H7 (cell line): ENCODE results near the gene NAMPT. TPM values are rescaled to one million over a fixed set of nuclear protein-coding genes. Genes with fewer than 3 reads are reported as not detected.
"Not testable (repeated sequence)": the region's sequence is repeated elsewhere in the genome, so short reads cannot be mapped to it uniquely, and the experiment has no call there.

Experiments used
- DNase-seq: peaks from one replicate; pipeline ENCODE4 v3.0.0; 2012
- H3K27me3 ChIP-seq: 2 replicates; pipeline ENCODE4 v1.6.0; 2011; ENCODE audit warnings: mild to moderate bottlenecking, low read length; ENCODE audit not compliant: control insufficient read depth, insufficient read depth
- H3K36me3 ChIP-seq: replicated peaks from 2 replicates; pipeline ENCODE4 v1.5.1; 2011; ENCODE audit warnings: low read length; ENCODE audit not compliant: control insufficient read depth, insufficient read depth
- H3K4me3 ChIP-seq: 2 replicates; pipeline ENCODE4 v1.5.1; 2011; ENCODE audit warnings: low read depth, mild to moderate bottlenecking, control low read depth, low read length, moderate library complexity; ENCODE audit not compliant: insufficient read depth
- total RNA-seq: library from RNA; depleted of rRNA; stranded (reverse); fragments of >200 nt; shearing (Covaris generic); gene quantifications from 2 replicates; pipeline ENCODE4 v1.2.3, GENCODE V29; 2014; rRNA removed

NAMPT gene
- total RNA-seq: 59.5 and 95.0 TPM in 2 replicates

- Histone ChIP-seq H3K27me3 (no peaks in the 10 kb centered on the region), H3K4me3 (peak within 1 kb of the TSS; percentile 85), H3K36me3 (no peaks in the 10 kb centered on the region)
- DNase-seq: no peak
Observed at GRCh38 chr7:106284714-106285050, at the start of gene NAMPT. TSS of gene NAMPT (minus strand) at chr7:106284983. CDS start at chr7:106284884, 99 bp downstream.

- H3K27me3 ChIP-seq: no peaks in the 10 kb centered on the region
- no peaks in the 10 kb centered on the region for H3K36me3 ChIP-seq
- no peak overlapping the region for H3K4me3 ChIP-seq
- no peak for DNase-seq
Observed at GRCh38 chr7:106332201-106332600, 47.4 kb upstream of the NAMPT start.

- Histone ChIP-seq H3K27me3 (no peaks in the 10 kb centered on the region), H3K36me3 (no peaks in the 10 kb centered on the region), H3K4me3 (no peak overlapping the region)
- DNase-seq: no peak
Observed at GRCh38 chr7:106331441-106332175, 46.8 kb upstream of the NAMPT start.

- Histone ChIP-seq H3K27me3 (no peaks in the 10 kb centered on the region), H3K4me3 (no peak overlapping the region), H3K36me3 (no peaks in the 10 kb centered on the region)
- DNase-seq: no peak
Observed at GRCh38 chr7:106329971-106330733, 45.4 kb upstream of the NAMPT start.

- no peak for DNase-seq
- Histone ChIP-seq H3K36me3 (no peaks in the 10 kb centered on the region), H3K4me3 (no peak overlapping the region), H3K27me3 (no peaks in the 10 kb centered on the region)
Observed at GRCh38 chr7:106329408-106329807, 44.6 kb upstream of the NAMPT start.

GRCh38 chr7:106327538-106328481, 43.0 kb upstream of the NAMPT start:
- Histone ChIP-seq H3K36me3 (no peaks in the 10 kb centered on the region), H3K27me3 (no peaks in the 10 kb centered on the region), H3K4me3 (no peak overlapping the region)
- no peak for DNase-seq

- Histone ChIP-seq H3K36me3 (no peaks in the 10 kb centered on the region), H3K27me3 (no peaks in the 10 kb centered on the region), H3K4me3 (no peak overlapping the region)
- DNase-seq: no peak
Observed at GRCh38 chr7:106326594-106327537, 42.1 kb upstream of the NAMPT start.

- DNase-seq, H3K36me3 ChIP-seq, H3K4me3 ChIP-seq, H3K27me3 ChIP-seq: not testable (repeated sequence)
Observed at GRCh38 chr7:106324509-106324908, 39.7 kb upstream of the NAMPT start.

- H3K4me3 ChIP-seq, H3K27me3 ChIP-seq, H3K36me3 ChIP-seq, DNase-seq: not testable (repeated sequence)
Observed at GRCh38 chr7:106320254-106320770, 35.5 kb upstream of the NAMPT start.

- H3K36me3 ChIP-seq: no peaks in the 10 kb centered on the region
- no peak overlapping the region for H3K4me3 ChIP-seq
Observed at GRCh38 chr7:106318482-106318881, 33.7 kb upstream of the NAMPT start.

GRCh38 chr7:106317971-106318370, 33.2 kb upstream of the NAMPT start:
- H3K36me3 ChIP-seq: no peaks in the 10 kb centered on the region
- no peaks in the 10 kb centered on the region for H3K27me3 ChIP-seq
- no peak for DNase-seq
- H3K4me3 ChIP-seq: no peak overlapping the region

More at GRCh38 chr7:106318482-106318881, 33.7 kb upstream of the NAMPT start:
- no peaks in the 10 kb centered on the region for H3K27me3 ChIP-seq
- DNase-seq: no peak

GRCh38 chr7:106316947-106317346, 32.2 kb upstream of the NAMPT start:
- Histone ChIP-seq H3K27me3 (no peaks in the 10 kb centered on the region), H3K4me3 (no peak overlapping the region), H3K36me3 (no peaks in the 10 kb centered on the region)
- no peak for DNase-seq

- H3K4me3 ChIP-seq: no peak overlapping the region
- H3K27me3 ChIP-seq: no peaks in the 10 kb centered on the region
- DNase-seq: no peak
- H3K36me3 ChIP-seq: no peaks in the 10 kb centered on the region
Observed at GRCh38 chr7:106314875-106315274, 30.1 kb upstream of the NAMPT start.
